Stimulated activated effector memory CD8-positive, alpha-beta T cell treated with anti-CD3 and anti-CD28 coated beads, Interleukin-12 subunit alpha, Interleukin-12 subunit beta, amount 100 ng/mL, for 72 hours (primary cell): ENCODE measurements around the gene CORO1A.

ENCODE experiments used
- ATAC-seq: fragments of 150-1000 bp; cut with Tn5 transposase; 2 replicates; pipeline ENCODE4 v1.10.0; 2021
- DNase-seq, 2 donors: peaks; one replicate each; pipeline ENCODE4 v3.0.0; 2021 to 2022; ENCODE audit warnings: low spot score in 2 of 2
- H3K27ac Mint-ChIP-seq: one replicate; pipeline ENCODE4 v1.8.0; 2022; ENCODE audit warnings: mild to moderate bottlenecking, mixed read lengths
- H3K36me3 Mint-ChIP-seq: one replicate; pipeline ENCODE4 v1.8.0; 2022; ENCODE audit warnings: mild to moderate bottlenecking, mixed read lengths
- H3K4me1 Mint-ChIP-seq: one replicate; pipeline ENCODE4 v1.8.0; 2022; ENCODE audit warnings: mixed read lengths
- H3K4me3 Mint-ChIP-seq: one replicate; pipeline ENCODE4 v1.8.0; 2022; ENCODE audit warnings: mild to moderate bottlenecking, mixed read lengths
- H3K9me3 Mint-ChIP-seq: one replicate; pipeline ENCODE4 v1.8.0; 2022; ENCODE audit warnings: mixed read lengths

Gene CORO1A

DNA sequence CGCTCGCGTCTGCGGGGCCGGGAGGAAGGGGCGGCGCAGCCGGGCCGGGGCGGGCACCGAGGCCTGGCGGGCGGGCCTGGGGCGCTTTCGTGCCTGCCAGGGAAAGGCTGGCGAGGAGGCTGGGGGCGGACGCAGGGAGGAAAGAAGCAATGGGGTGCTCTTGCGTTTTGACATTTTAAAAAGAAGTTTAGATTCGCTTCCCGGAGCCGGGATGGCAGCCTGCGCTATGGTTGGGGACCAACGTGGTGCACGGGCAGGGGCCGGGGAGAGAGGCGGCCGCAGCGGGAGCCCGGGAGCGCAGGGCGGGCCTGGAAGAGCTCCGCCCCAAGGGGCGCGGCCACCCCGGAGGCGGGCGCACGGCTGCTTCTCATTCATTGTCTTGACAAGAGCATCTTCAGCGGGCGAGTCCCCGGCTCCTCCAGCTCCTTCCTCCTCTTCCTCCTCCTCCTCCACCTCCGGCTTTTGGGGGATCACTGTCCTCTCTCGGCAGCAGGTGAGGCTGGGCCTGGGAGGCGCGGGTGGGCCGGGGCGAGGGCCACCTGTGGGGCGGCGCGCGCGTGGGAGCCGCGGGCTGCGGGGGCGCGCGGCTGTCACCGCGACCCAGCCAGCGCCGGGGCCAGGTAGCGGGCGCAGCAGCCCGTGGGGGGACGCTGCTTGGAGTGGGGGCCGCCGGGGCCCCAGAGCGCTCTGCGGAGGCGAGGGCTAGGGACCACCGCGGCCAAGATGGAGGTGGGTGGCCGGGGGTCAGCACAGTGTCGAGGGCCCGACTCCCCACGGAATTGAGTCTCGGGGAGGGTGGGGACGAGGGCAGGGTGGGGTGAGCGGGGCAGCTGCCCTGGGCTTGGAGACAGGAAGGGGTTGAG is at the start of gene CORO1A:
TSS of gene CORO1A (plus strand) at position 370 of the 863 bp plus-strand sequence. CDS start 1,608 bp downstream, outside the sequence.
- peak; percentile 81 to 94 for DNase-seq
- H3K4me1 Mint-ChIP-seq = peaks cover 49% of the 10 kb centered on the region
- ATAC-seq = peak; percentile 68
- peak within 1 kb of the TSS; percentile 97 for H3K4me3 Mint-ChIP-seq
- H3K36me3 Mint-ChIP-seq = peaks cover 64% of the 10 kb centered on the region
- H3K27ac Mint-ChIP-seq = peak within 1 kb of the TSS; percentile 98
- H3K9me3 Mint-ChIP-seq = no peaks in the 10 kb centered on the region

DNA sequence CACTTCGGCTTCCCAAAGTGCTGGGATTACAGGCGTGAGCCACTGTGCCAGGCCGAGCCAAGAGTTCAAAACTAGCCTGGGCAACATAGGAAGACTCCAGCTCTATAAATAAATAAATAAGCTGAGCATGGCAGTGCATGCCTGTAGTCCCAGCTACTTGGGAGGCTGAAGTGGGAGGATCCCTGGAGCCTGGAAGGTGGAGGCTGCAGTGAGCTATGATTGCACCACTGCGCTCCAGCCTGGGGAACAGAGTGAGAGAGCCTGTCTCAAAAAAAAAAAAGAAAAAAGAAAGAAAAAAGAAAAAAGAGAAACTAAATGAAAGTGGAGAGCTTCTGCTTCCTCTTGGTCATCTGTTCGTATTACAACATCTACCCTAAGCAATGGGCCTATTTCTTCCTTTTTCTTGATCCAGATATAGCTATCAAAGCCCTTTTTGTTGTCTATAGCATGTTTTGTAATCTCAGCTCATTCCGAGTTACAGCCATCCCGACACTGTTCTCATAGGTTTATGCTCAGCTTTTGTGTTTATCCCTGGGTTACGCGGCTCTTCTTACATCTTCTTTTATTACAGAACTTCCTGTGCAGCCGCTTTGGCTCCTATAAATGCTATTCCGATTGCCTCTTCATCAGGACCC is 46.3 kb upstream of the CORO1A start:
- no peak overlapping the region for H3K27ac Mint-ChIP-seq
- peaks cover 14% of the 10 kb centered on the region for H3K4me1 Mint-ChIP-seq
- no peaks in the 10 kb centered on the region for H3K36me3 Mint-ChIP-seq
- H3K9me3 Mint-ChIP-seq = no peaks in the 10 kb centered on the region
- ATAC-seq = no peak
- no peak overlapping the region for H3K4me3 Mint-ChIP-seq
- DNase-seq = no peak

DNA sequence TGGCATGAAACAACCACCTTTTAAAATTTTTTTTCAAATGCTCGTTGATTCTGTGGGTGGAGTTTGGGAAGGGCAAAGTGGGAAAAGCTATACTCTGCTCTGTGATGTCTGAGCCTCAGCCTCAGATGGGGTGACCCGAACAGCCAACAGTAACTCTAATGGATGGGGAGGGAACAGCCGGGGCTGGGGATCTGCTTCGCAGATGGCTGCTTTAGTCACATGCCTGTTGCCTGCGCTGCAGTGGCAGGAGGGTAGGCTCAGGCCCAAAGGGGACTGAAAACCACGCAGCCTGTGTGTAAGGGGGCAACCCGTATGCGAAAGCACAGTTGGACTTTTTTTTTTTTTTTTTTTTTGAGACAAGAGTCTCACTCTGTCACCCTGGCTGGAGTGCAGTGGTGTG is 45.5 kb upstream of the CORO1A start:
- no peak overlapping the region for H3K4me3 Mint-ChIP-seq
- peaks cover 17% of the 10 kb centered on the region for H3K4me1 Mint-ChIP-seq
- no peak for DNase-seq

DNA sequence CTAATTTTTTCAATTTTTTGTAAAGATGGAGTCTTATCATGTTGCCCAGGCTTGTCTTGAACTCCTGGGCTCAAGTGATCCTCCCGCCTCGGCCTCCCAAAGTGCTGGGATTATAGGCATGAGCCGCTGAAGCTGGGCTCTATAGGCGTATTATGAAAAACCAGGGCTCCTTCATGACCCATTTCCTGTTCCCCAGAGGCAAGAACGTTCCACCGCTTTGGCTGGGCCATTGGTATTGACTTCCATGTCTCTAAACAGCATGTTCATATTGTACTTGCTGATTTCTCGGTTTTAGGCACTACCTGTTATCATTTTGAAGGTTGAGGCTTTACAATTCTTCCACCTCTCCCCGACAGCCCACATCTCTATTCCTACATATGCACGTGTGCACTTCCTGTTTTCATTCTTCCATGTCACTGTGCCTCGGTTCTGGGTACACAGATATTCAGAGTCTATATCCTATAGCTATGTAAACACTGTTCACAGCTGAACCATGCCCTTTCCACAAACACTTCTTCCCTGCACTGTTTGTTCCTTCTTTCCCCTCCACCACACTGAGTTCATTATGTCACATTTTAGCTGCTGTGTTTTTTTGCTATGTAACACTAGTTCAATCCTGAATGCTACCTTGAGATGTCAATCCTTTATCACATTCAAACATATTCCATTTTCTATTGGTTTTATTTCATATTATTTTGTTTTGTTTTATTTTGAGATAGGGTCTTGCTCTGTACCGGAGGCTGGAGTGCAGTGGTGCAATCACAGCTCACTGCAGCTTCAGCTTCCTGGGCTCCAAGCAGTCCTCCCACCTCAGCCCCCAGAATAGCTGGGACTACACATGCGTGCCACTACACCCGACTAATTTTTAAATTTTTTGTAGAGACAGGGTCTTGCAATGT is 43.6 kb upstream of the CORO1A start:
- ATAC-seq (no peak), DNase-seq (no peak)
- Mint-ChIP-seq H3K9me3 (no peaks in the 10 kb centered on the region), H3K4me3 (no peak overlapping the region), H3K36me3 (no peaks in the 10 kb centered on the region), H3K4me1 (peaks cover 25% of the 10 kb centered on the region), H3K27ac (no peak overlapping the region)

More for the DNA sequence above, 45.5 kb upstream of the CORO1A start:
- H3K9me3 Mint-ChIP-seq = no peaks in the 10 kb centered on the region
- ATAC-seq = no peak
- H3K27ac Mint-ChIP-seq = no peak overlapping the region
- no peaks in the 10 kb centered on the region for H3K36me3 Mint-ChIP-seq

DNA sequence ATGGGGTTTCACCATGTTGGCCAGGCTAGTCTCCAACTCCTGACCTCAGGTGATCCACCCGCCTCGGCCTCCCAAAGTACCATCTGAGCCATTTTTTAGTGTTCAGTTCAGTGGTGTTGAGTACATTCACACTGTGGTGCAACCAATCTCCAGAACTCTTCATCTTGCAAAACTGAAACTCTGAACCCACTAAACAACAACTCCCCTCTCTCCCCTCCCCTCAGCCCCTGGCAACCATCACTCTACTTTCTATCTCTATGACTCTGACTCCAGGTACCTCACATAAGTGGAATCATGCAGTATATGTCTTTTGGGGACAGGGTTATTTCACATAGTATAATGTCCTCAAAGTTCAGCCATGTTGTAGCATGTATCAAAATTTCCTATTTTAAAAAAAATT is 41.7 kb upstream of the CORO1A start:
- ATAC-seq = peak; percentile 65
- no peak overlapping the region for H3K4me3 Mint-ChIP-seq
- H3K36me3 Mint-ChIP-seq = no peaks in the 10 kb centered on the region
- peaks cover 25% of the 10 kb centered on the region for H3K4me1 Mint-ChIP-seq
- H3K9me3 Mint-ChIP-seq = no peaks in the 10 kb centered on the region
- no peak for DNase-seq
- H3K27ac Mint-ChIP-seq = peak overlapping the region; percentile 26

DNA sequence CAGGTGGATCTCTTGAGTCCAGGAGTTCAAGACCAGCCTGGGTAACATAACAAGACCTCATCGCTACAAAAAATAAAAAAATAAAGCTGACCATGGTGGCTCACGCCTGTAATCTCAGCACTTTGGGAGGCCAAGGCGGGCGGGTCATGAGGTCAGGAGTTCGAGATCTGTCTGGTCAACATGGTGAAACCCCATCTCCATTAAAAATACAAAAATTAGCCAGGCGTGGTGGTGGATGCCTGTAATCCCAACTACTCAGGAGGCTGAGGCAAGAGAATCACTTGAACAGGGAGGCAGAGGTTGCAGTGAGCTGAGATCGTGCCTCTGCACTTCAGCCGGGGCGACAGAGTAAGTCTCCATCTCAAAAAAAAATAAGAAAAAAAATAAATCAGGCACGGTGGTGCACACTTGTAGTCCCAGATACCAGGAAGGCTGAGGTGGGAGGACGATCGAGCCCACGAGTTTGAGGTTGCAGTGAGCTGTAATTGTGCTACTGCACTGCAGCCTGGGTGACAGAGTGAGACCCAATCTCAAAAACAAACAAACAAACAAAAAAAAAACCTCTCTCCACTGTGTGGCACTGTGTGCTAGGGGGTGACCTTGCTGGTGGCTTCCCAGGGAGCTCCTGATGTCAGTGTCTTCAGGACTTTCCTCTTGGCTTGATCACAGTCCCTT is 40.6 kb upstream of the CORO1A start:
- Mint-ChIP-seq H3K9me3 (no peaks in the 10 kb centered on the region), H3K4me3 (peak overlapping the region; percentile 15)

DNA sequence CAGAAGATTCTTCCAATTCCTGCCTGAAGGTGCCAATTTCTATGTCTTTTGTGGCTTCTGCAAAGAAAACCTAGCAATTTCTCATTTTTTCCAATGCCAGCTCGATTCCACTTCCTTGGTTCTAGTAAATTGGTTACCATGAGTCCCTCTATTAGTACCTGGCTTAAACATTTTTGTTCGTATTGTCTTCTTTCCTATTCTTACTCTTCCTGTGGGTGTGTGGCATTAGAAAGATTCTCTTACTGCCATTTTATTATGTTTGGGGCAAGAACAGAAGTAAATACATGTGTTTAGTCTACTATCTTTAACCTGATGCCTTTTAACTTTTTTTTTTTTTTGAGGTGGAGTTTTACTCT is 40.1 kb upstream of the CORO1A start:
- Mint-ChIP-seq H3K27ac (peak overlapping the region; percentile 84), H3K4me3 (peak overlapping the region; percentile 15)

More for the DNA sequence above, 40.6 kb upstream of the CORO1A start:
- peak in 1 of 2 donors; percentile 63 for DNase-seq
- no peaks in the 10 kb centered on the region for H3K36me3 Mint-ChIP-seq
- peak overlapping the region; percentile 84 for H3K27ac Mint-ChIP-seq
- H3K4me1 Mint-ChIP-seq = peaks cover 25% of the 10 kb centered on the region
- peak; percentile 85 for ATAC-seq

DNA sequence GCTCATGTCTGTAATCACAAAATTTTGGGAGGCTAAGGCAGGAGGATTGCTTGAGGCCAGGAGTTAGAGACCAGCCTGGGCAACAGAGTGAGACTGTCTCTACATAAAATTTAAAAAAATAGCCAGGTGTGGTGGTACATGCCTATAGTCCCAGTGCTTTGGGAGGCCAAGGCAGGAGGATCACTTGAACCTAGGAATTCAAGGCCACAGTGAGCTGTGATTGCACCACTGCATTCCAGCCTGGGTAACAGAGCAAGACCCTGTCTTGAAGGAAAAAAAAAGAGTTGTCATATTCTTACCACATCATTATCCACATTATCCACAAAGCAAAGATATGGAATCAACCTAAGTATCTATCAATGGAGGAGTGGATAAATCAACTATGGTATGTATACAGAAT is 39.4 kb upstream of the CORO1A start:
- Mint-ChIP-seq H3K4me1 (peaks cover 25% of the 10 kb centered on the region), H3K9me3 (peaks cover 3% of the 10 kb centered on the region), H3K36me3 (no peaks in the 10 kb centered on the region), H3K27ac (peak overlapping the region; percentile 84), H3K4me3 (no peak overlapping the region)
- DNase-seq (no peak), ATAC-seq (no peak)

More for the DNA sequence above, 40.1 kb upstream of the CORO1A start:
- H3K9me3 Mint-ChIP-seq = no peaks in the 10 kb centered on the region
- peak; percentile 49 for ATAC-seq
- H3K4me1 Mint-ChIP-seq = peaks cover 25% of the 10 kb centered on the region
- no peaks in the 10 kb centered on the region for H3K36me3 Mint-ChIP-seq
- no peak for DNase-seq

DNA sequence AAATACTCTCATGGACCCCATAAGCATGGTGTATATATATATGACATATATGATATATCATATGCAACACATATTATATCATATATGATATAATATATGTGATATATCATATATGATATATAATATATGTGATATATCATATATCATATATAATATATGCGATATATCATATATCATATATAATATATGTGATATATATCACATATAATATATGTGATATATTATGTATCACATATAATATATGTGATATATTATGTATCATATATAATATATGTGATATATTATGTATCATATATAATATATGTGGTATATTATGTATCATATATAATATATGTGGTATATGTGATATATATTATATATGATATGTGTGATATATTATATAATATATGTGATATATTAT is 38.5 kb upstream of the CORO1A start:
- DNase-seq (no peak), ATAC-seq (no peak)
- peaks cover 6% of the 10 kb centered on the region for H3K9me3 Mint-ChIP-seq
- H3K4me1 Mint-ChIP-seq = peaks cover 20% of the 10 kb centered on the region
- H3K27ac Mint-ChIP-seq = no peak overlapping the region
- no peak overlapping the region for H3K4me3 Mint-ChIP-seq
- no peaks in the 10 kb centered on the region for H3K36me3 Mint-ChIP-seq

DNA sequence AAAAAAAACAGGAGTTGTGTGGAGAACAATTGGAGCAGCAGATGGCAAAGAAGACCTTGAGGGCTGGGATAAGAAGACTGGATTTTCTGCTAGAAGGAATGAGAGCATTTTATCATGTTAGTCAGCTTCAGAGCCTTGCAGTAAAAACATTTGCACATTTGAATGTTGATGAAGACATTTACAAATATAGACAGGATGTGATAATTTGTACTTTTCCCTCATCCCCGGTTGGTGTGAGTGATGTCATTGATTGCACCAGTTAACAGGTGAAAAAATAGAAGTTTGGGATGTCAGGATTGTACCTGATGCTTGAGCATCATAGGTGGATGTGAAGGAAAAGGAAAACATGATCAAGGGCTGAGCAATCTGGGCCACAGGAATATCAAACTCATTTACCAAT is 37.7 kb upstream of the CORO1A start:
- Mint-ChIP-seq H3K4me1 (peaks cover 17% of the 10 kb centered on the region), H3K4me3 (no peak overlapping the region), H3K36me3 (no peaks in the 10 kb centered on the region), H3K27ac (no peak overlapping the region), H3K9me3 (peaks cover 6% of the 10 kb centered on the region)
- DNase-seq (no peak), ATAC-seq (no peak)

DNA sequence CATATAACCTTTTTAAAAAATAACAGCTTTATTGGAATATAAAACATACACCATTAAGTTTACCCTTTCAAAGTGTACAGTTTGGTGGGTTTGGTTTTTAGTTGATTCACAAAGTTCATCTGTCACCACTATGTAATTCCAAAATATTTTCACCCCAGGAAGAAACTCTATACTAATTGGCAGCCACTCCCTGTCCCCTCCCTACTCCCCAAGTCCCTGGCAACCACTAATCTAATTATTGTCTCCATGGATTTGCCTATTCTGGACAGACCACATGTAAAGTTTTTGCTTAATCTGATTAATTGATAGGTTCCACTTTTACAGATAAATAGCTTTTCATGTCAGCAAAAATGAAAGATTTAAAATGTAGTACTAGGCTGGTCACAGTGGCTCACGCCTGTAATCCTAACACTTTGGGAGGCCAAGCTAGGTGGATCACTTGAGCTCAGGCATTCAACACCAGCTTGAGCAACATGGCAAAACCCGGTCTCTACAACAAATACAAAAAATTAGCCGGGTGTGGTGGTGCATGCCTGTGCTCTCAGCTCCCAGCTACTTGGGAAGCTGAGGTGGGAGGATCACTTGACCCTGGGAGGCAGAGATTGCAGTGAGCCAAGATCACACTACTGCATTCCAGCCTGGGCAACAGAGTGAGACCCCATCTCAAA is 35.4 kb upstream of the CORO1A start:
- no peak for ATAC-seq
- H3K9me3 Mint-ChIP-seq = peaks cover 6% of the 10 kb centered on the region

DNA sequence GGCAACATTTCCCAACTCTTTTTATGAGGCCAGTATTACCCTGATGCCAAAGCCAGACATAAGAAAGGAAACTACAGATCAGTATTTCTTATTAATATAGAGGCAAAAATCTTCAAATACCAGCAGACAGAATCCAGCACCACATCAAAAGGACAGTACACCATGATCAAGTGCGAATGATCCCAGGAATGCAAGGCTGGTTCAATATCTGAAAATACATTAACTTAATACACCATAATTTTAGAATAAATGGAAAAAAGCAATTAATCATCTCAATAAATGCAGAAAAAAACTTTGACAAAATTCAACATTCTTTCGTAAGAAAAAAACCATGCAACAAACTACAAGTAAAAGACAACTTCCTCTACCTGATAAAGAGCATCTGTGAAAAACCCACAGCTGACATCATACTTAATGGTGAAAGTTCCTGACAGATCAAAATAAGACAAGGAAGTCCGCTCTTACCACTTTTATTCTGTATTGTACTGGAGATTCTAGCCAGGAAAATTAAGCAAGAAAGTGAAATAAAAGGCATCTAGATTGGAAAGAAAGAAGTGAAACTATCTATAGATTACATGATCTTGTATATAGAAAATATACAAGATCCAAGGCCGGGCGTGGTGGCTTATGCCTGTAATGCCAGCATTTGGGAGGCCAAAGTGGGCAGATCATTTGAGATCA is 34.0 kb upstream of the CORO1A start:
- no peak overlapping the region for H3K4me3 Mint-ChIP-seq
- no peak overlapping the region for H3K27ac Mint-ChIP-seq
- no peaks in the 10 kb centered on the region for H3K36me3 Mint-ChIP-seq
- ATAC-seq (no peak), DNase-seq (no peak)
- H3K4me1 Mint-ChIP-seq = no peaks in the 10 kb centered on the region
- peaks cover 6% of the 10 kb centered on the region for H3K9me3 Mint-ChIP-seq

More for the DNA sequence above, 35.4 kb upstream of the CORO1A start:
- DNase-seq = no peak
- Mint-ChIP-seq H3K36me3 (no peaks in the 10 kb centered on the region), H3K4me1 (peaks cover 7% of the 10 kb centered on the region), H3K27ac (no peak overlapping the region), H3K4me3 (no peak overlapping the region)

DNA sequence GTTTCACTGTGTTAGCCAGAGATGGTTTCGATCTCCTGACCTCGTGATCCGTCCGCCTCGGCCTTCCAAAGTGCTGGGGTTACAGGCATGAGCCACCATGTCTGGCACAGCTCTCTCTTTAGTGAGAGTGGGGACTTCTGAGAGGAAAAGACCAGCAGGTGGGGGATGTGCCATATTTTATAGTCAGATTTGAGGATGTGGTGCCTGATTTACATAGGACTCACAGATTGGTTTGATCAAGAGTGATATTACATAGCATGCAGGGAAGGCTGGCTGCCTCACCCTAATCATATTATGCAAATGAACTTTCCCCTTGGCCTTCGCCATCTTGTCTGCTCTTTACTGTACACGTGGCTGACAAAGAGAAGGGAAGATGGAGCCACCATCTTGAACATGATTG is 32.3 kb upstream of the CORO1A start:
- ATAC-seq = no peak
- no peak for DNase-seq
- Mint-ChIP-seq H3K27ac (no peak overlapping the region), H3K9me3 (peaks cover 6% of the 10 kb centered on the region), H3K36me3 (no peaks in the 10 kb centered on the region), H3K4me1 (no peaks in the 10 kb centered on the region), H3K4me3 (no peak overlapping the region)

DNA sequence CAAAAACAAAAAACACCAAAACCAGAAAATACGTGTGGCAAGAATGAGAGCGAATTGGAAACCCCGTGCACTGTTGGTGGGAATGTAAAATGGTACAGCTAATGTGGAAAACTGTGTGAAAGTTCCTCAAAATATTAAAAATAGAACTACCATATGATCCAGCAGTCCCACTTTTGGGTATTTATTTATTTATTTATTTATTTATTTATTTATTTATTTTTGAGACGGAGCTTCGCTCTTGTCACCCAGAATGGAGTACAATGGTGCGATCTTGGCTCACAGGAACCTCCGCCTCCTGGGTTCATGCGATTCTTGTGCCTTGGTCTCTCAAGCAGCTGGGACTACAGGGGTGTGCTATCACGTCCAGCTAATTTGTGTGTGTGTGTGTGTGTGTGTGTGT is 30.9 kb upstream of the CORO1A start:
- no peak for DNase-seq
- no peak overlapping the region for H3K27ac Mint-ChIP-seq
- peaks cover 6% of the 10 kb centered on the region for H3K9me3 Mint-ChIP-seq
- H3K4me3 Mint-ChIP-seq = no peak overlapping the region
- ATAC-seq = no peak
- H3K4me1 Mint-ChIP-seq = no peaks in the 10 kb centered on the region
- no peaks in the 10 kb centered on the region for H3K36me3 Mint-ChIP-seq
